Tibial artery (tissue), 4 donors: ENCODE measurements around the gene CUX1.

ENCODE experiments used
- DNase-seq, 2 donors: peaks; one replicate each; pipeline ENCODE4 v3.0.0-alpha.2; 2019
- H3K27ac ChIP-seq, 2 donors: fragments of 200-600 bp; sonication (generic) in 1 of 2; 1 replicate in 1 of 2; 2 replicates in 1 of 2; pipeline ENCODE4 v1.5.1; 2018 to 2019; ENCODE audit warnings: mild to moderate bottlenecking in 1 of 2
- H3K27me3 ChIP-seq, 2 donors: fragments of 200-600 bp; sonication (generic) in 1 of 2; one replicate each; pipeline versions ENCODE4 v1.5.1 to v1.6.0; 2016 to 2019
- H3K36me3 ChIP-seq, 3 donors: fragments of 200-600 bp; sonication (generic) in 2 of 3; one replicate each; pipeline ENCODE4 v1.5.1; 2016 to 2019; ENCODE audit warnings: mild to moderate bottlenecking in 2 of 3
- H3K4me1 ChIP-seq, 4 donors: fragments of 200-600 bp; sonication (generic) in 2 of 4; 1 replicate in 3 of 4; 2 replicates in 1 of 4; pipeline ENCODE4 v1.5.1; 2016 to 2019
- H3K4me3 ChIP-seq, 2 donors: fragments of 200-600 bp; sonication (generic) in 1 of 2; 1 replicate in 1 of 2; 2 replicates in 1 of 2; pipeline ENCODE4 v1.5.1; 2018 to 2019; ENCODE audit warnings: mild to moderate bottlenecking in 2 of 2
- H3K9me3 ChIP-seq, 3 donors: fragments of 200-600 bp; sonication (generic) in 1 of 3; one replicate each; pipeline ENCODE4 v1.5.1; 2016 to 2019
- intact Hi-C: fragments of 100-400 bp; cut with DNase I; formaldehyde crosslinking; loops from one replicate; pipeline ENCODE4 v1.15.0; 2023; ENCODE audit warnings: low total_unique reads
- TF ChIP-seq, protein P1 (sequence below), 2 experiments: fragments of 200-600 bp in 1 of 2; fragments of 450-650 bp in 1 of 2; IDR thresholded peaks; one replicate each; pipeline ENCODE4 v1.5.1; 2017 to 2019; ENCODE audit warnings: antibody characterized with exemption in 2 of 2, mild to moderate bottlenecking in 1 of 2, moderate library complexity in 1 of 2

The CUX1 gene

GRCh38 chr7:101901661-101902491, 84.5 kb downstream of the CUX1 start:
- Histone ChIP-seq H3K9me3 (no peaks in the 10 kb centered on the region), H3K27me3 (no peaks in the 10 kb centered on the region), H3K36me3 (no peaks in the 10 kb centered on the region), H3K4me3 (no peak overlapping the region), H3K27ac (peak overlapping the region; percentile 49 to 50), H3K4me1 (peaks cover 0 to 48% (median 29%) of the 10 kb centered on the region in 4 donors)
- intact Hi-C loops = no loop called here
- DNase-seq = no peak
- TF ChIP-seq, protein P1, sequence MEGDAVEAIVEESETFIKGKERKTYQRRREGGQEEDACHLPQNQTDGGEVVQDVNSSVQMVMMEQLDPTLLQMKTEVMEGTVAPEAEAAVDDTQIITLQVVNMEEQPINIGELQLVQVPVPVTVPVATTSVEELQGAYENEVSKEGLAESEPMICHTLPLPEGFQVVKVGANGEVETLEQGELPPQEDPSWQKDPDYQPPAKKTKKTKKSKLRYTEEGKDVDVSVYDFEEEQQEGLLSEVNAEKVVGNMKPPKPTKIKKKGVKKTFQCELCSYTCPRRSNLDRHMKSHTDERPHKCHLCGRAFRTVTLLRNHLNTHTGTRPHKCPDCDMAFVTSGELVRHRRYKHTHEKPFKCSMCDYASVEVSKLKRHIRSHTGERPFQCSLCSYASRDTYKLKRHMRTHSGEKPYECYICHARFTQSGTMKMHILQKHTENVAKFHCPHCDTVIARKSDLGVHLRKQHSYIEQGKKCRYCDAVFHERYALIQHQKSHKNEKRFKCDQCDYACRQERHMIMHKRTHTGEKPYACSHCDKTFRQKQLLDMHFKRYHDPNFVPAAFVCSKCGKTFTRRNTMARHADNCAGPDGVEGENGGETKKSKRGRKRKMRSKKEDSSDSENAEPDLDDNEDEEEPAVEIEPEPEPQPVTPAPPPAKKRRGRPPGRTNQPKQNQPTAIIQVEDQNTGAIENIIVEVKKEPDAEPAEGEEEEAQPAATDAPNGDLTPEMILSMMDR (IDR thresholded peaks at IDR 0.05) = no peak

DNA sequence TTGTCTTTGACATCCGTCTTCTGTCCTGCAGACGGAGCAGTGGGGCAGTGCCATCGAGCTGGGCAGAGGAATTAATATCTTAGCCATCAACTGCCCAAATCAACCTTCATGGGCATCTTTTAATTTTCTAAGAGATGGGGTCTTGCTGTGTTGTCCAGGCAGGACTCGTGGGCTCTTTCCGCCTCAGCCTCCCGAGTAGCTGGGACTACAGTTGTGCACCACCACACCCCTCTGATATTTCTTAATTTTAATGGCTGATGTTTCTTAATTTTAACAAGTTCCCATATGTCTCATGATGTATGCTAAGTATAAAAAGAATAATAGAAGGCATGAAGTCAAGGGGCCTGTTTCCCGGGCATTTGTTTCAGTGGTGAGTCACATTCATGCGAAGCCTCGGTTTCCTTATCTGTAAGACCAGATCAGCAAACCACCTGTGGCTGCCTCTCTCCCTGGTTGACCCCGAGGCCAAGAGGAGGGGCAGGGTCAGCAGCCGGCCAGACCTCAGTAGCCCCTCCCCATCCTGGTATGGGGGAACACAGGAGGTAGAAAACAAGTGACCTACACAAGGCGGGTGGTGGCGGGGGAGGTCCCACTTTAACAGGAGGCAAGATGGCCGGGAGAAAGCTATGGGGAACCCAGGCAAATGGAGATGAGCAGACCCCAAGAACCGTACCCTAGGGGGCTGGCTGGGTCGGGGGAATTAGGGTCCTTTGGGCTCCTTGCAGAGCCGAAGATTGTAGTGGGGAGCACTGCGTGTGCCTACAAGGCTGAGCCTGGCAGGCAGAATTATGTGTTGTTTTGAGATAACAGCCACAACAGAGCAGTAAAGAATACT, 85.5 kb downstream of the CUX1 start:
- intact Hi-C loops = no loop called here
- H3K4me3 ChIP-seq = no peak overlapping the region
- no peaks in the 10 kb centered on the region for H3K27me3 ChIP-seq
- no peaks in the 10 kb centered on the region for H3K36me3 ChIP-seq
- TF ChIP-seq, protein P1 (IDR thresholded peaks at IDR 0.05) = no peak
- peaks cover 0 to 39% (median 26%) of the 10 kb centered on the region in 4 donors for H3K4me1 ChIP-seq
- no peaks in the 10 kb centered on the region for H3K9me3 ChIP-seq
- no peak for DNase-seq
- H3K27ac ChIP-seq = no peak overlapping the region

- peaks cover 0 to 33% (median 25%) of the 10 kb centered on the region in 4 donors for H3K4me1 ChIP-seq
- TF ChIP-seq, protein P1 (IDR thresholded peaks at IDR 0.05) = no peak
- H3K27ac ChIP-seq = no peak overlapping the region
- H3K4me3 ChIP-seq = no peak overlapping the region
- intact Hi-C loops = no loop called here
- DNase-seq = no peak
- no peaks in the 10 kb centered on the region for H3K36me3 ChIP-seq
- no peaks in the 10 kb centered on the region for H3K9me3 ChIP-seq
- H3K27me3 ChIP-seq = no peaks in the 10 kb centered on the region
Measured at GRCh38 chr7:101903515-101903868, 86.1 kb downstream of the CUX1 start.

GRCh38 chr7:101904019-101904418, 86.6 kb downstream of the CUX1 start:
- Histone ChIP-seq H3K9me3 (no peaks in the 10 kb centered on the region), H3K36me3 (no peaks in the 10 kb centered on the region), H3K4me3 (no peak overlapping the region), H3K27ac (no peak overlapping the region), H3K27me3 (no peaks in the 10 kb centered on the region), H3K4me1 (peaks cover 0 to 27% (median 22%) of the 10 kb centered on the region in 4 donors)
- TF ChIP-seq, protein P1 (IDR thresholded peaks at IDR 0.05) = no peak
- intact Hi-C loops = no loop called here
- DNase-seq = no peak

- Histone ChIP-seq H3K4me3 (no peak overlapping the region), H3K27ac (no peak overlapping the region), H3K4me1 (peaks cover 0 to 19% (median 14%) of the 10 kb centered on the region in 4 donors), H3K27me3 (no peaks in the 10 kb centered on the region), H3K9me3 (no peaks in the 10 kb centered on the region), H3K36me3 (no peaks in the 10 kb centered on the region)
- no peak for DNase-seq
- TF ChIP-seq, protein P1 (IDR thresholded peaks at IDR 0.05) = no peak
- intact Hi-C loops = no loop called here
Measured at GRCh38 chr7:101905203-101905865, 87.9 kb downstream of the CUX1 start.
